Upper lobe of right lung (tissue), 1 donor: ENCODE results near the gene LAIR1. TPM values are rescaled to one million over a fixed set of nuclear protein-coding genes. Genes with fewer than 3 reads are reported as not detected.
"Not testable (repeated sequence)": the region's sequence is repeated elsewhere in the genome, so short reads cannot be mapped to it uniquely, and the experiment has no call there.

ENCODE experiments used
- ATAC-seq: fragments of 200-7000 bp; cut with Tn5 transposase; one replicate; pipeline ENCODE4 v1.9.1; 2020; ENCODE audit warnings: mild to moderate bottlenecking, moderate library complexity
- DNase-seq: peaks from one replicate; pipeline ENCODE4 v3.0.0-alpha.2; 2020
- H3K27ac ChIP-seq: fragments of 200-600 bp; one replicate; pipeline ENCODE4 v1.8.0; 2022
- H3K27me3 ChIP-seq: fragments of 200-600 bp; one replicate; pipeline ENCODE4 v1.8.0; 2022; ENCODE audit warnings: mild to moderate bottlenecking
- H3K36me3 ChIP-seq: fragments of 200-600 bp; one replicate; pipeline ENCODE4 v1.8.0; 2022
- H3K4me1 ChIP-seq: fragments of 200-600 bp; one replicate; pipeline ENCODE4 v1.8.0; 2022
- H3K4me3 ChIP-seq: fragments of 200-600 bp; one replicate; pipeline ENCODE4 v1.8.0; 2022; ENCODE audit warnings: mild to moderate bottlenecking
- H3K9me3 ChIP-seq: fragments of 200-600 bp; one replicate; pipeline ENCODE4 v1.8.0; 2022
- CTCF ChIP-seq: fragments of 200-600 bp; IDR thresholded peaks from one replicate; pipeline ENCODE4 v1.8.0; 2022; ENCODE audit warnings: antibody characterized with exemption
- intact Hi-C: fragments of 100-400 bp; cut with DNase I; formaldehyde crosslinking; loops from one replicate; pipeline ENCODE4 v1.11.0; 2022
- total RNA-seq: library from RNA; stranded (reverse); fragmentation: NEBNext Ultra II Directional; extraction: Animal tissue kit (Norgen Biotek cat#: 25700); gene quantifications from one replicate; pipeline ENCODE4 v1.2.1, GENCODE V29; 2021
- donor health status: DM: no; HTN: yes; CAD: no; lungs with severe emphysema.

The LAIR1 gene
- total RNA-seq, 1 donor from 2014 or later = 87.8 TPM

- H3K27me3 ChIP-seq, H3K4me3 ChIP-seq, intact Hi-C loops, H3K27ac ChIP-seq, H3K9me3 ChIP-seq, H3K4me1 ChIP-seq, H3K36me3 ChIP-seq: not testable (repeated sequence)
- ATAC-seq (peak; percentile 78), DNase-seq (peak; percentile 72)
- peak; percentile 9 for TF ChIP-seq CTCF
Measured at GRCh38 chr19:54359149-54359820, 5.4 kb downstream of the LAIR1 start.

- ATAC-seq (no peak), DNase-seq (no peak)
- Histone ChIP-seq H3K4me1 (no peaks in the 10 kb centered on the region), H3K36me3 (peaks cover 10% of the 10 kb centered on the region), H3K27ac (no peak overlapping the region), H3K4me3 (no peak overlapping the region), H3K27me3 (no peaks in the 10 kb centered on the region), H3K9me3 (no peaks in the 10 kb centered on the region)
- intact Hi-C loops = no loop called here
- no peak for TF ChIP-seq CTCF
Measured at GRCh38 chr19:54357381-54357780, 7.3 kb downstream of the LAIR1 start.

- intact Hi-C loops = no loop called here
- Histone ChIP-seq H3K27me3 (no peaks in the 10 kb centered on the region), H3K36me3 (peaks cover 10% of the 10 kb centered on the region), H3K4me3 (no peak overlapping the region), H3K9me3 (no peaks in the 10 kb centered on the region), H3K27ac (no peak overlapping the region), H3K4me1 (no peaks in the 10 kb centered on the region)
- TF ChIP-seq CTCF = no peak
- peak; percentile 25 for DNase-seq
- ATAC-seq = no peak
Measured at GRCh38 chr19:54356444-54357056, 8.2 kb downstream of the LAIR1 start.

GRCh38 chr19:54355675-54356074 lies 9.1 kb downstream of the LAIR1 start:
- ATAC-seq = no peak
- H3K27ac ChIP-seq = no peak overlapping the region
- no peaks in the 10 kb centered on the region for H3K9me3 ChIP-seq
- peaks cover 10% of the 10 kb centered on the region for H3K36me3 ChIP-seq
- intact Hi-C loops = no loop called here
- H3K4me1 ChIP-seq = no peaks in the 10 kb centered on the region
- H3K4me3 ChIP-seq = no peak overlapping the region
- no peak for DNase-seq
- no peak for TF ChIP-seq CTCF
- no peaks in the 10 kb centered on the region for H3K27me3 ChIP-seq

GRCh38 chr19:54354761-54355160 lies 10.0 kb downstream of the LAIR1 start:
- Histone ChIP-seq H3K27me3 (no peaks in the 10 kb centered on the region), H3K36me3 (peaks cover 10% of the 10 kb centered on the region), H3K4me1 (no peaks in the 10 kb centered on the region), H3K4me3 (no peak overlapping the region), H3K27ac (no peak overlapping the region), H3K9me3 (no peaks in the 10 kb centered on the region)
- intact Hi-C loops = no loop called here
- DNase-seq = no peak
- TF ChIP-seq CTCF = no peak
- ATAC-seq = no peak
